Activated CD4-positive, alpha-beta T cell treated with anti-CD3 and anti-CD28 coated beads for 36 hours (primary cell): ENCODE measurements around the gene SSNA1. TPM values are rescaled to one million over a fixed set of nuclear protein-coding genes. Genes with fewer than 3 reads are reported as not detected.

Experiments used
- ATAC-seq: fragments of 200-7000 bp; cut with Tn5 transposase; one replicate; pipeline ENCODE4 v1.10.0; 2021; ENCODE audit warnings: mild to moderate bottlenecking, moderate library complexity
- CTCF ChIA-PET: fragments of 350-600 bp; sonication (Branson Sonifier 250); formaldehyde crosslinking; loops from one replicate; lab custom pipeline; 2021; ENCODE audit warnings: antibody characterized with exemption; lab: Charles Lee
- POLR2A ChIA-PET: fragments of 350-600 bp; sonication (Branson Sonifier 250); formaldehyde crosslinking; loops from one replicate; lab custom pipeline; 2021; ENCODE audit warnings: antibody characterized with exemption, inconsistent platforms; lab: Charles Lee
- DNase-seq: peaks from one replicate; pipeline ENCODE4 v3.0.0-alpha.2; 2020
- H3K27ac Mint-ChIP-seq: one replicate; pipeline ENCODE4 v1.8.0; 2021; ENCODE audit warnings: mixed read lengths
- H3K27me3 Mint-ChIP-seq: one replicate; pipeline ENCODE4 v1.8.0; 2021; ENCODE audit warnings: mixed read lengths
- H3K36me3 Mint-ChIP-seq: one replicate; pipeline ENCODE4 v1.8.0; 2021; ENCODE audit warnings: low read depth, mixed read lengths
- H3K4me1 Mint-ChIP-seq: one replicate; pipeline ENCODE4 v1.8.0; 2021; ENCODE audit warnings: mixed read lengths
- H3K4me3 Mint-ChIP-seq: one replicate; pipeline ENCODE4 v1.8.0; 2021; ENCODE audit warnings: mild to moderate bottlenecking, moderate library complexity, mixed read lengths
- H3K9me3 Mint-ChIP-seq: one replicate; pipeline ENCODE4 v1.8.0; 2021; ENCODE audit warnings: low read depth, mixed read lengths
- intact Hi-C, 2 experiments: fragments of 100-400 bp; cut with DNase I in 1 of 2; cut with micrococcal nuclease in 1 of 2; formaldehyde crosslinking; loops; one replicate each; pipeline versions ENCODE4 v1.14.2 to v1.15.1; 2022 to 2024; cut with DNase I, micrococcal nuclease
- total RNA-seq, 2 experiments: library from RNA; stranded (reverse); gene quantifications; one replicate each; pipeline ENCODE4 v1.2.3, GENCODE V29; 2021

The SSNA1 gene
- total RNA-seq, 2 experiments from 2014 or later: 53.6 to 58.6 TPM

GRCh38 chr9:137212520-137212919 lies 24.0 kb downstream of the SSNA1 start:
- intact Hi-C loops: no loop called here
- ChIA-PET POLR2A (no interaction called here), CTCF (interaction anchor here (1.0 kb wide), 1 partner anchor 23 kb away, joined by 3 read pairs; no protein-coding TSS in a partner anchor)
- Mint-ChIP-seq H3K9me3 (no peaks in the 10 kb centered on the region), H3K27ac (no peak overlapping the region), H3K4me1 (peaks cover 1% of the 10 kb centered on the region), H3K4me3 (no peak overlapping the region), H3K36me3 (peaks cover 12% of the 10 kb centered on the region), H3K27me3 (no peaks in the 10 kb centered on the region)
- DNase-seq (no peak), ATAC-seq (no peak)

GRCh38 chr9:137213160-137214060 lies 24.9 kb downstream of the SSNA1 start:
- H3K27me3 Mint-ChIP-seq: no peaks in the 10 kb centered on the region
- H3K4me1 Mint-ChIP-seq: no peaks in the 10 kb centered on the region
- no peak overlapping the region for H3K27ac Mint-ChIP-seq
- ChIA-PET POLR2A (no interaction called here), CTCF (no interaction called here)
- H3K4me3 Mint-ChIP-seq: no peak overlapping the region
- DNase-seq (no peak), ATAC-seq (no peak)
- peaks cover 10% of the 10 kb centered on the region for H3K36me3 Mint-ChIP-seq
- intact Hi-C loops: no loop called here
- H3K9me3 Mint-ChIP-seq: no peaks in the 10 kb centered on the region

- ATAC-seq (no peak), DNase-seq (no peak)
- ChIA-PET CTCF (no interaction called here), POLR2A (interaction anchor here (0.8 kb wide), 1 partner anchor 22 kb away, joined by 3 read pairs; no protein-coding TSS in a partner anchor)
- H3K27me3 Mint-ChIP-seq: no peaks in the 10 kb centered on the region
- intact Hi-C loops: no loop called here
- no peaks in the 10 kb centered on the region for H3K4me1 Mint-ChIP-seq
- no peak overlapping the region for H3K4me3 Mint-ChIP-seq
- H3K27ac Mint-ChIP-seq: no peak overlapping the region
- no peaks in the 10 kb centered on the region for H3K9me3 Mint-ChIP-seq
- H3K36me3 Mint-ChIP-seq: peaks cover 6% of the 10 kb centered on the region
Measured at GRCh38 chr9:137214620-137215019, 26.1 kb downstream of the SSNA1 start.

GRCh38 chr9:137215196-137215986 lies 26.9 kb downstream of the SSNA1 start:
- no peaks in the 10 kb centered on the region for H3K4me1 Mint-ChIP-seq
- CTCF ChIA-PET: no interaction called here
- H3K9me3 Mint-ChIP-seq: no peaks in the 10 kb centered on the region
- intact Hi-C loops: no loop called here
- no peak overlapping the region for H3K4me3 Mint-ChIP-seq
- no peak for DNase-seq
- no peak overlapping the region for H3K27ac Mint-ChIP-seq
- H3K36me3 Mint-ChIP-seq: peaks cover 4% of the 10 kb centered on the region
- ATAC-seq: no peak
- POLR2A ChIA-PET: interaction anchor here (0.8 to 1.1 kb wide), 2 partner anchors 21 to 97 kb away, joined by 3 read pairs; no protein-coding TSS in a partner anchor
- H3K27me3 Mint-ChIP-seq: no peaks in the 10 kb centered on the region

GRCh38 chr9:137216188-137216965 lies 27.9 kb downstream of the SSNA1 start:
- peaks cover 4% of the 10 kb centered on the region for H3K36me3 Mint-ChIP-seq
- POLR2A ChIA-PET: interaction anchor here (1.1 kb wide), 1 partner anchor 98 kb away, joined by 3 read pairs; no protein-coding TSS in a partner anchor

GRCh38 chr9:137217276-137218211 lies 29.1 kb downstream of the SSNA1 start:
- CTCF ChIA-PET: interaction anchor here (0.6 to 1.2 kb wide), 2 partner anchors 11 to 12 kb away, joined by 3 to 4 read pairs; no protein-coding TSS in a partner anchor
- Mint-ChIP-seq H3K4me1 (no peaks in the 10 kb centered on the region), H3K4me3 (no peak overlapping the region), H3K9me3 (no peaks in the 10 kb centered on the region), H3K27ac (no peak overlapping the region), H3K36me3 (peaks cover 4% of the 10 kb centered on the region), H3K27me3 (no peaks in the 10 kb centered on the region)
- POLR2A ChIA-PET: no interaction called here
- intact Hi-C loops: no loop called here
- no peak for ATAC-seq
- DNase-seq: no peak

More at GRCh38 chr9:137216188-137216965, 27.9 kb downstream of the SSNA1 start:
- no peak for DNase-seq
- ATAC-seq: no peak
- Mint-ChIP-seq H3K9me3 (no peaks in the 10 kb centered on the region), H3K27me3 (no peaks in the 10 kb centered on the region), H3K27ac (no peak overlapping the region), H3K4me1 (no peaks in the 10 kb centered on the region), H3K4me3 (no peak overlapping the region)
- CTCF ChIA-PET: interaction anchor here (0.6 to 1.2 kb wide), 3 partner anchors 9 to 27 kb away, joined by 3 to 4 read pairs (median 3); no protein-coding TSS in a partner anchor
- intact Hi-C loops: no loop called here

GRCh38 chr9:137218212-137218753 lies 29.8 kb downstream of the SSNA1 start:
- CTCF ChIA-PET: no interaction called here
- no peaks in the 10 kb centered on the region for H3K4me1 Mint-ChIP-seq
- H3K4me3 Mint-ChIP-seq: no peak overlapping the region
- no peaks in the 10 kb centered on the region for H3K36me3 Mint-ChIP-seq
- POLR2A ChIA-PET: no interaction called here
- no peaks in the 10 kb centered on the region for H3K9me3 Mint-ChIP-seq
- intact Hi-C loops: no loop called here
- DNase-seq (no peak), ATAC-seq (no peak)
- H3K27ac Mint-ChIP-seq: no peak overlapping the region
- no peaks in the 10 kb centered on the region for H3K27me3 Mint-ChIP-seq

GRCh38 chr9:137218754-137219271 lies 30.3 kb downstream of the SSNA1 start:
- CTCF ChIA-PET: no interaction called here
- Mint-ChIP-seq H3K4me3 (no peak overlapping the region), H3K27ac (no peak overlapping the region)

GRCh38 chr9:137219757-137220316 lies 31.4 kb downstream of the SSNA1 start:
- ChIA-PET POLR2A (no interaction called here), CTCF (interaction anchor here (0.5 kb wide), 1 partner anchor 895 kb away, joined by 4 read pairs; no protein-coding TSS in a partner anchor)
- peaks cover 3% of the 10 kb centered on the region for H3K4me1 Mint-ChIP-seq

More at GRCh38 chr9:137218754-137219271, 30.3 kb downstream of the SSNA1 start:
- POLR2A ChIA-PET: no interaction called here
- Mint-ChIP-seq H3K9me3 (no peaks in the 10 kb centered on the region), H3K36me3 (no peaks in the 10 kb centered on the region), H3K27me3 (no peaks in the 10 kb centered on the region), H3K4me1 (no peaks in the 10 kb centered on the region)
- intact Hi-C loops: no loop called here
- DNase-seq (no peak), ATAC-seq (no peak)

More at GRCh38 chr9:137219757-137220316, 31.4 kb downstream of the SSNA1 start:
- Mint-ChIP-seq H3K4me3 (no peak overlapping the region), H3K9me3 (no peaks in the 10 kb centered on the region), H3K36me3 (no peaks in the 10 kb centered on the region), H3K27me3 (no peaks in the 10 kb centered on the region), H3K27ac (no peak overlapping the region)
- intact Hi-C loops: loop anchor here in 1 of 2 experiments (5.0 to 10.0 kb wide), 3 partner anchors 33 to 435 kb away; partner anchors contain the start of genes ANAPC2, NPDC1 and SSNA1
- ATAC-seq: no peak
- DNase-seq: no peak
